ENCODE measurements around the gene KAT14.

KAT14 gene

DNA sequence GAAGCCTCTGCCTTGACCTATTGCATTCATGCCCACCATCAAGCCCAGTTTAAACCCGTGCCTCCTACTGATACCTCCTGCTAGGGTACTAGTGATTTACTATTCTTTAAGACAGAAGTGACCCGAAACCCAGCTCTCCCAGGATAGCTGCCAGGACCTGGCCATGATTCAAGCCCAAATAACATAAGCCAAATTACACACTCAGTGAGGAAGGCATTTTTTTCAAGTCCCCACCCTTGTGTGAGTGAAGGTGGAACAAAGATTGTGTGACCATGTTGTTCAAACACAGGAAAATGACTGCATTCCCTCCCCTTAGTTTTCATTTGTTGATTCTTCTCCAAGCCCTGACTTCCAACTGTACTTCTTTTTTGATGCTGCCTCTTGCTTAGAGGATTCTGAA lies 3.7 kb upstream of the KAT14 start:
- no peak overlapping the region for H3K27ac ChIP-seq (ENCODE audit: poor library complexity, severe bottlenecking)
- no peaks in the 10 kb centered on the region for H3K9me3 ChIP-seq (ENCODE audit: severe bottlenecking)
- no peaks in the 10 kb centered on the region for H3K4me1 ChIP-seq (ENCODE audit: insufficient read depth, poor library complexity, severe bottlenecking)
- TF ChIP-seq, protein P1, sequence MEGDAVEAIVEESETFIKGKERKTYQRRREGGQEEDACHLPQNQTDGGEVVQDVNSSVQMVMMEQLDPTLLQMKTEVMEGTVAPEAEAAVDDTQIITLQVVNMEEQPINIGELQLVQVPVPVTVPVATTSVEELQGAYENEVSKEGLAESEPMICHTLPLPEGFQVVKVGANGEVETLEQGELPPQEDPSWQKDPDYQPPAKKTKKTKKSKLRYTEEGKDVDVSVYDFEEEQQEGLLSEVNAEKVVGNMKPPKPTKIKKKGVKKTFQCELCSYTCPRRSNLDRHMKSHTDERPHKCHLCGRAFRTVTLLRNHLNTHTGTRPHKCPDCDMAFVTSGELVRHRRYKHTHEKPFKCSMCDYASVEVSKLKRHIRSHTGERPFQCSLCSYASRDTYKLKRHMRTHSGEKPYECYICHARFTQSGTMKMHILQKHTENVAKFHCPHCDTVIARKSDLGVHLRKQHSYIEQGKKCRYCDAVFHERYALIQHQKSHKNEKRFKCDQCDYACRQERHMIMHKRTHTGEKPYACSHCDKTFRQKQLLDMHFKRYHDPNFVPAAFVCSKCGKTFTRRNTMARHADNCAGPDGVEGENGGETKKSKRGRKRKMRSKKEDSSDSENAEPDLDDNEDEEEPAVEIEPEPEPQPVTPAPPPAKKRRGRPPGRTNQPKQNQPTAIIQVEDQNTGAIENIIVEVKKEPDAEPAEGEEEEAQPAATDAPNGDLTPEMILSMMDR (IDR thresholded peaks at IDR 0.05; ENCODE audit: poor library complexity, severe bottlenecking), result no peak
- no peaks in the 10 kb centered on the region for H3K36me3 ChIP-seq (ENCODE audit: low read depth)
- no peaks in the 10 kb centered on the region for H3K27me3 ChIP-seq (ENCODE audit: insufficient read depth, poor library complexity, severe bottlenecking)
- DNase-seq (ENCODE audit: low spot score) (no peak), ATAC-seq (ENCODE audit: low read depth) (no peak)
- no peak overlapping the region for H3K4me3 ChIP-seq (ENCODE audit: severe bottlenecking)

DNA sequence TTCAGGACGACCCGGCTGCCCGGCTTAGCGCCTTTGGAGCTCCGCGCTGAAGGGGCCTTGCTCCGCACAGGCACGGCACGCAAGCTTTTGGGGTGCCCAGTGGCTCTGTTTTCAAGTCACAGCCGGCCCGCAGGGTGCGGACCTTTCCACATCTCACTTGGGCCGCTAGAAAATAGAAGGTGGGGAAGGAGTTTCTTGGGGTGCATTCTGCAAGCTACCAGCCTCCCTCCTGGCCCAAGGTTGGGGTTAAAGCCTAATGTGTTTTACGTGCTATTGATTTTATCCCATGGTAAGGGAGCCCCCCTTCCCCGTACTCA lies 561 bp downstream of the KAT14 start:
- ATAC-seq (ENCODE audit: low read depth) (peak; percentile 54), DNase-seq (ENCODE audit: low spot score) (no peak)
- TF ChIP-seq, protein P1 (IDR thresholded peaks at IDR 0.05; ENCODE audit: poor library complexity, severe bottlenecking), result no peak

DNA sequence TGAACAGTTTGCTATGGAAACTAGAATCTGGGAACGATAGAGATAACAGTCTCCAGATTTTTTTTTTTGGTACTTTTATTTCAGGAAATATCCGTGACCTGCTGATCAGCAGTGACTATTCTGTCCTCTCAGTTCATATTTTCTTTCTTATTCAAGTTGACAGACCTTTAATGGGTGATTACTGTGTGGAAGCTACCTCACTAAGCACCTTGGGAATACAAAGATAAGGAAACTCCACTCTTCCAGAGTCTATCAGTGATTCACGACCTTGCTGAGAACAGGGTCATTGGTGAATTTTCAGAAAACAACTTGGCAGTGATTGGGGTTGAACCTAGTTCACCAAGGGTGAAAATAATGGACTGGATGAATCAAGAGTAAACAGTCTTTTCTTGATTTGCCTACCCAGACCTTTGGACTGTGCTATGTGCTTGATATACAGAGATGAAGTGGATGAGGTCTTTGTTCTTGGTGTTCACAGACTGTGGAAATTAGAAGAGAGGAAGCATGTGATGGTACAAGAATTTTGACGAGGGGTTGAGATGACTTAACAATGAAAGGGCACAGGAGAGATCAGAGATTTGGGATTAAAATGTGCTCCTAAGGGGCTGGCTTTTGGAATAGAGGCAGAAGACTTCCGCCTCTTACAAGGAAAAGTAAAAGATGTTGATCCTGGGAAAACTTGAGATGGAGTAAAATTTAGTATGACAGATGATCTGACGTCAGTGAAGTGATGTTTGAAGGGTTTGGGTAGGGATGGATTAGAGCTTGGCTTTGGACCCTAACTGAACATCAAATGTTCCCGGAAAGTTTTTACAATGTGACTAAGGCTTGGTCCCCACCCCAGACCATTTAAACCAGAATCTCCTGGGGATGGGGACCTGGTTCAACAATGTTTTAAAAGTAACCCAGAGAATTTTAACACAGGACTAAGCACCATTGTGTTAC lies 1.2 kb downstream of the KAT14 start:
- TF ChIP-seq, protein P1 (IDR thresholded peaks at IDR 0.05; ENCODE audit: poor library complexity, severe bottlenecking), result no peak
- no peaks in the 10 kb centered on the region for H3K9me3 ChIP-seq (ENCODE audit: severe bottlenecking)
- peaks cover 4% of the 10 kb centered on the region for H3K4me1 ChIP-seq (ENCODE audit: insufficient read depth, poor library complexity, severe bottlenecking)
- ATAC-seq (ENCODE audit: low read depth) (no peak), DNase-seq (ENCODE audit: low spot score) (no peak)
- H3K27ac ChIP-seq (ENCODE audit: poor library complexity, severe bottlenecking), result peak overlapping the region; percentile 63
- peaks cover 13% of the 10 kb centered on the region for H3K36me3 ChIP-seq (ENCODE audit: low read depth)
- no peaks in the 10 kb centered on the region for H3K27me3 ChIP-seq (ENCODE audit: insufficient read depth, poor library complexity, severe bottlenecking)
- H3K4me3 ChIP-seq (ENCODE audit: severe bottlenecking), result peak overlapping the region; percentile 76

More for the DNA sequence above, 561 bp downstream of the KAT14 start:
- H3K9me3 ChIP-seq (ENCODE audit: severe bottlenecking), result no peaks in the 10 kb centered on the region
- peaks cover 13% of the 10 kb centered on the region for H3K36me3 ChIP-seq (ENCODE audit: low read depth)
- peak overlapping the region; percentile 76 for H3K4me3 ChIP-seq (ENCODE audit: severe bottlenecking)
- H3K4me1 ChIP-seq (ENCODE audit: insufficient read depth, poor library complexity, severe bottlenecking), result peaks cover 4% of the 10 kb centered on the region
- peak overlapping the region; percentile 63 for H3K27ac ChIP-seq (ENCODE audit: poor library complexity, severe bottlenecking)
- no peaks in the 10 kb centered on the region for H3K27me3 ChIP-seq (ENCODE audit: insufficient read depth, poor library complexity, severe bottlenecking)

DNA sequence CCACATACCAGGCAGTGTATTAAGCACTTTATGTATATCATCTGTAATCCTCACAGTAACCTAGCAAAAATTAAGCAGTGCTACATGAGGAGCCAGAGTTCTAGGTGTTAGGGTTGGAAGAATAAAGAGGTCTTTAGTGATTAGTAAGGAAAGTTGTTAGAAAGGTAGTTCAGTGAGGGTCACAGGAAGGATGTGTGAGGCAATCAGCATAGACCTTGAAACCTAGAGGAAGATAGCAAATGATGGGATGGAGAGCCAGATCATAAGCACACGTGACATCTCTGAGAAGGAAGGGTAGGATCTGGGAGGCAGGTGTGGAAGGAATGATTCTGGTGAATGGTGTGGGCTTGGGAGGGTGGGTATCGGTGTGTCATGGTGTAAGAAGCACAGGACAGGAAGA lies 2.2 kb downstream of the KAT14 start:
- no peak for ATAC-seq (ENCODE audit: low read depth)

More for the DNA sequence above, 2.2 kb downstream of the KAT14 start:
- Histone ChIP-seq H3K27me3 (ENCODE audit: insufficient read depth, poor library complexity, severe bottlenecking) (no peaks in the 10 kb centered on the region), H3K36me3 (ENCODE audit: low read depth) (peaks cover 13% of the 10 kb centered on the region), H3K4me1 (ENCODE audit: insufficient read depth, poor library complexity, severe bottlenecking) (peaks cover 11% of the 10 kb centered on the region), H3K4me3 (ENCODE audit: severe bottlenecking) (no peak overlapping the region), H3K27ac (ENCODE audit: poor library complexity, severe bottlenecking) (no peak overlapping the region), H3K9me3 (ENCODE audit: severe bottlenecking) (no peaks in the 10 kb centered on the region)
- no peak for DNase-seq (ENCODE audit: low spot score)
- TF ChIP-seq, protein P1 (IDR thresholded peaks at IDR 0.05; ENCODE audit: poor library complexity, severe bottlenecking), result no peak
